Measurements from ENCODE around the gene SLC22A15.
A peak's percentile ranks its signal among the peaks of the same experiment; 100 is the strongest.

The SLC22A15 gene

GRCh38 chr1:115980156-115980555 is 3.8 kb downstream of the SLC22A15 start:
- no peak for DNase-seq (ENCODE audit: extremely low read depth, low read depth)
- H3K4me3 ChIP-seq (replicated peaks; ENCODE audit: low read depth, low read length), result no peak overlapping the region
- TF ChIP-seq CTCF (IDR thresholded peaks at IDR 0.05; ENCODE audit: low read depth, low read length, missing control alignments), result no peak

- DNase-seq (ENCODE audit: extremely low read depth, low read depth), result no peak
- peak; percentile 62 for TF ChIP-seq CTCF (IDR thresholded peaks at IDR 0.05; ENCODE audit: low read depth, low read length, missing control alignments)
- H3K4me3 ChIP-seq (replicated peaks; ENCODE audit: low read depth, low read length), result no peak overlapping the region
These were observed 5.0 kb downstream of the SLC22A15 start for GRCh38 chr1:115980998-115981993.

- TF ChIP-seq CTCF (IDR thresholded peaks at IDR 0.05; ENCODE audit: low read depth, low read length, missing control alignments), result no peak
- H3K4me3 ChIP-seq (replicated peaks; ENCODE audit: low read depth, low read length), result no peak overlapping the region
- DNase-seq (ENCODE audit: extremely low read depth, low read depth), result no peak
These were observed 6.1 kb downstream of the SLC22A15 start for GRCh38 chr1:115982400-115982799.

GRCh38 chr1:115983584-115983983 is 7.3 kb downstream of the SLC22A15 start:
- no peak for TF ChIP-seq CTCF (IDR thresholded peaks at IDR 0.05; ENCODE audit: low read depth, low read length, missing control alignments)
- DNase-seq (ENCODE audit: extremely low read depth, low read depth), result no peak
- no peak overlapping the region for H3K4me3 ChIP-seq (replicated peaks; ENCODE audit: low read depth, low read length)

GRCh38 chr1:115987623-115988022 is 11.3 kb downstream of the SLC22A15 start:
- no peak for DNase-seq (ENCODE audit: extremely low read depth, low read depth)
- TF ChIP-seq CTCF (IDR thresholded peaks at IDR 0.05; ENCODE audit: low read depth, low read length, missing control alignments), result no peak
- H3K4me3 ChIP-seq (replicated peaks; ENCODE audit: low read depth, low read length), result no peak overlapping the region

GRCh38 chr1:115988953-115989352 is 12.6 kb downstream of the SLC22A15 start:
- no peak for DNase-seq (ENCODE audit: extremely low read depth, low read depth)
- no peak overlapping the region for H3K4me3 ChIP-seq (replicated peaks; ENCODE audit: low read depth, low read length)
- TF ChIP-seq CTCF (IDR thresholded peaks at IDR 0.05; ENCODE audit: low read depth, low read length, missing control alignments), result no peak
